ENCODE measurements around the gene BMP2K. TPM values are rescaled to one million over a fixed set of nuclear protein-coding genes. Genes with fewer than 3 reads are reported as not detected.

BMP2K gene
- polyA plus RNA-seq, 1 donor (not counting 4 experiments of a cell fraction or from before 2014, with no cell fraction given): 35.4 TPM

DNA sequence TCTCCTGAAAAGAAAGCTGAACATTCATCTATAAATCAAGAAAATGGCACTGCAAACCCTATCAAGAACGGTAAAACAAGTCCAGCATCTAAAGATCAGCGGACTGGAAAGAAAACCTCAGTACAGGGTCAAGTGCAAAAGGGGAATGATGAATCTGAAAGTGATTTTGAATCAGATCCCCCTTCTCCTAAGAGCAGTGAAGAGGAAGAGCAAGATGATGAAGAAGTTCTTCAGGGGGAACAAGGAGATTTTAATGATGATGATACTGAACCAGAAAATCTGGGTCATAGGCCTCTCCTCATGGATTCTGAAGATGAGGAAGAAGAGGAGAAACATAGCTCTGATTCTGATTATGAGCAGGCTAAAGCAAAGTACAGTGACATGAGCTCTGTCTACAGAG is 134.5 kb downstream of the BMP2K start:
- no peaks in the 10 kb centered on the region for H3K79me2 ChIP-seq (ENCODE audit: control insufficient read depth, insufficient read depth, low read length)
- H3K9me3 ChIP-seq (ENCODE audit: control insufficient read depth, low read depth, low read length): no peaks in the 10 kb centered on the region
- no peak overlapping the region for H3K27ac ChIP-seq (ENCODE audit: control insufficient read depth, insufficient read depth, low read length)
- TF ChIP-seq CTCF (optimal IDR thresholded peaks at IDR 0.05 in 1 of 3, IDR thresholded peaks at IDR 0.05 in 1 of 3, conservative IDR thresholded peaks at IDR 0.05 in 1 of 3; ENCODE audit: extremely low read depth in 1 of 3, insufficient read depth in 2 of 3, low read length in 3 of 3) (no peak), EZH2 (IDR thresholded peaks at IDR 0.05; ENCODE audit: low read length) (no peak)
- dilution Hi-C loops (cut with MboI; ENCODE audit: extremely low pct_ligation_motif_present, low sequenced_read_pairs): no loop called here
- H3K27me3 ChIP-seq (ENCODE audit: control insufficient read depth, extremely low read depth, insufficient read depth, low read length): no peaks in the 10 kb centered on the region
- H3K9me1 ChIP-seq (ENCODE audit: control insufficient read depth, extremely low read depth, insufficient read depth, low read length): no peaks in the 10 kb centered on the region
- H3K36me3 ChIP-seq (ENCODE audit: control insufficient read depth in 2 of 2, extremely low read depth in 1 of 2, insufficient read depth in 2 of 2, low read length in 2 of 2): peaks cover 4 to 8% of the 10 kb centered on the region in 2 experiments
- no peak overlapping the region for H3K9ac ChIP-seq (ENCODE audit: control insufficient read depth, extremely low read depth, insufficient read depth, low read length)
- DNase-seq (ENCODE audit: low read depth, low spot score) (no peak), FAIRE-seq (peak; percentile 43)
- no peaks in the 10 kb centered on the region for H3K4me1 ChIP-seq (ENCODE audit: control insufficient read depth, extremely low read depth, insufficient read depth, low read length)
- no peaks in the 10 kb centered on the region for H4K20me1 ChIP-seq (ENCODE audit: control insufficient read depth, extremely low read depth, insufficient read depth, low read length)
- no peak overlapping the region for H3K4me3 ChIP-seq (ENCODE audit: control insufficient read depth in 2 of 3, extremely low read depth in 1 of 3, insufficient read depth in 2 of 3, low read depth in 1 of 3, low read length in 3 of 3)
- no peak overlapping the region for H2AFZ ChIP-seq (ENCODE audit: control insufficient read depth, low read length)
- no peak overlapping the region for H3K4me2 ChIP-seq (ENCODE audit: control insufficient read depth, extremely low read depth, insufficient read depth, low read depth, low read length)

DNA sequence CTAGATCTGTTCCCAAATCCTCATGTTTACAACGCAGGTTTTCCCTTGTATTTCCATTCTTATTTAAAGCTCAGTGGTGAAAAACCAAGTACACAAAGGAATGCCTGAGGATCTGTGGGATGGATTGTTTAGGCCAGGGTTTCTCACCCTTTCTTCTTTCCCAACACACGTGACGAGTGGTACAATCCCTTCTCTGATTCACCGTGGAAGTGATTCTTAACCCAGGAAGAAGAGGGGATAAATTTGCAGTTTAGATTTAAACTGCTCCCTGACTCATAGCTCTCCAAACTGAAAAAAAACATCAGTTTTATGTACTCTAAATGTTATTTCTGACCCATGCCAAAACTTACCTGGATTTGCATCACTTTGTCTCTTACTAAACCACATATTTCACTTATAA is 146.1 kb downstream of the BMP2K start:
- DNase-seq (ENCODE audit: low read depth, low spot score): no peak
- H3K9me3 ChIP-seq (ENCODE audit: control insufficient read depth, low read depth, low read length): no peaks in the 10 kb centered on the region
- no peaks in the 10 kb centered on the region for H4K20me1 ChIP-seq (ENCODE audit: control insufficient read depth, extremely low read depth, insufficient read depth, low read length)
- no peak overlapping the region for H3K4me2 ChIP-seq (ENCODE audit: control insufficient read depth, extremely low read depth, insufficient read depth, low read depth, low read length)
- no peak overlapping the region for H2AFZ ChIP-seq (ENCODE audit: control insufficient read depth, low read length)
- dilution Hi-C loops (cut with MboI; ENCODE audit: extremely low pct_ligation_motif_present, low sequenced_read_pairs): no loop called here
- no peak overlapping the region for H3K9ac ChIP-seq (ENCODE audit: control insufficient read depth, extremely low read depth, insufficient read depth, low read length)
- no peak overlapping the region for H3K27ac ChIP-seq (ENCODE audit: control insufficient read depth, insufficient read depth, low read length)
- FAIRE-seq: no peak
- no peaks in the 10 kb centered on the region for H3K9me1 ChIP-seq (ENCODE audit: control insufficient read depth, extremely low read depth, insufficient read depth, low read length)
- no peak for TF ChIP-seq EZH2 (IDR thresholded peaks at IDR 0.05; ENCODE audit: low read length)
- no peak for TF ChIP-seq CTCF (optimal IDR thresholded peaks at IDR 0.05 in 1 of 3, IDR thresholded peaks at IDR 0.05 in 1 of 3, conservative IDR thresholded peaks at IDR 0.05 in 1 of 3; ENCODE audit: extremely low read depth in 1 of 3, insufficient read depth in 2 of 3, low read length in 3 of 3)
- no peaks in the 10 kb centered on the region for H3K79me2 ChIP-seq (ENCODE audit: control insufficient read depth, insufficient read depth, low read length)
- no peaks in the 10 kb centered on the region for H3K27me3 ChIP-seq (ENCODE audit: control insufficient read depth, extremely low read depth, insufficient read depth, low read length)
- peaks cover 3 to 9% of the 10 kb centered on the region in 2 experiments for H3K36me3 ChIP-seq (ENCODE audit: control insufficient read depth in 2 of 2, extremely low read depth in 1 of 2, insufficient read depth in 2 of 2, low read length in 2 of 2)
- no peak overlapping the region for H3K4me3 ChIP-seq (ENCODE audit: control insufficient read depth in 2 of 3, extremely low read depth in 1 of 3, insufficient read depth in 2 of 3, low read depth in 1 of 3, low read length in 3 of 3)
- H3K4me1 ChIP-seq (ENCODE audit: control insufficient read depth, extremely low read depth, insufficient read depth, low read length): no peaks in the 10 kb centered on the region
